Upper lobe of left lung (tissue), 4 donors: Measurements from ENCODE around the gene OSBPL8.

Source experiments
- POLR2A ChIP-seq, 4 donors: fragments of 450-650 bp; IDR thresholded peaks; one replicate each; pipeline ENCODE4 v1.5.1; 2016 to 2017; ENCODE audit warnings: antibody characterized with exemption in 4 of 4, mild to moderate bottlenecking in 2 of 4
- TF ChIP-seq, protein P1 (sequence below), 6 experiments: fragments of 450-650 bp in 4 of 6; fragments of 200-600 bp in 2 of 6; sonication (generic) in 2 of 6; IDR thresholded peaks; one replicate each; pipeline ENCODE4 v1.5.1; 2016 to 2019; ENCODE audit warnings: antibody characterized with exemption in 6 of 6

DNA sequence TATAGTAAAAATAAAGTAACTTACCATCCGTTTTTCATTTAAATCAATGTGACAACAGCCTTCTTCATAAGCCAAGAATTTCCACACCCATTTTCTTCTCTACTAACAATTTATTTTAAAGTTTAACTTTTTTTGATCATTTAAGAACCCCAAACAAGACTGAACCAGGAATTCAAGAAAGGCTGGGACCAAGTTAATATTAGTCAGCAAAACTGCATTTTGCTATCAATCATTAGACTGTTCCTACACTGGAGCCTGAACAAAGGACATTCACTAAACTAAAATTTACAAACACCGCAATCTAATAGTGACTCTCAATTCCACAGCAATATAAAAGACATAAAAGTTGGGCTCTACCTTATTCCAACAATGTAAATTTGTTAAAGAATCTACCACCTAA is 73.6 kb downstream of the OSBPL8 start:
- no peak for TF ChIP-seq POLR2A (IDR thresholded peaks at IDR 0.05)
- TF ChIP-seq, protein P1, sequence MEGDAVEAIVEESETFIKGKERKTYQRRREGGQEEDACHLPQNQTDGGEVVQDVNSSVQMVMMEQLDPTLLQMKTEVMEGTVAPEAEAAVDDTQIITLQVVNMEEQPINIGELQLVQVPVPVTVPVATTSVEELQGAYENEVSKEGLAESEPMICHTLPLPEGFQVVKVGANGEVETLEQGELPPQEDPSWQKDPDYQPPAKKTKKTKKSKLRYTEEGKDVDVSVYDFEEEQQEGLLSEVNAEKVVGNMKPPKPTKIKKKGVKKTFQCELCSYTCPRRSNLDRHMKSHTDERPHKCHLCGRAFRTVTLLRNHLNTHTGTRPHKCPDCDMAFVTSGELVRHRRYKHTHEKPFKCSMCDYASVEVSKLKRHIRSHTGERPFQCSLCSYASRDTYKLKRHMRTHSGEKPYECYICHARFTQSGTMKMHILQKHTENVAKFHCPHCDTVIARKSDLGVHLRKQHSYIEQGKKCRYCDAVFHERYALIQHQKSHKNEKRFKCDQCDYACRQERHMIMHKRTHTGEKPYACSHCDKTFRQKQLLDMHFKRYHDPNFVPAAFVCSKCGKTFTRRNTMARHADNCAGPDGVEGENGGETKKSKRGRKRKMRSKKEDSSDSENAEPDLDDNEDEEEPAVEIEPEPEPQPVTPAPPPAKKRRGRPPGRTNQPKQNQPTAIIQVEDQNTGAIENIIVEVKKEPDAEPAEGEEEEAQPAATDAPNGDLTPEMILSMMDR (IDR thresholded peaks at IDR 0.05), result no peak
